PFSK-1 (cell line): Measurements from ENCODE around the gene ELAC2.

ENCODE experiments used
- FOXP2 ChIP-seq: optimal IDR thresholded peaks from 2 replicates; pipeline ENCODE3; 2011; ENCODE audit warnings: borderline replicate concordance, control low read depth, inconsistent platforms; ENCODE audit not compliant: insufficient read depth; ENCODE audit errors: extremely low read length, extremely low read depth
- POLR2AphosphoS5 ChIP-seq: IDR thresholded peaks from 2 replicates; pipeline ENCODE4 v1.6.1; 2012; ENCODE audit warnings: low read depth, mild to moderate bottlenecking, control low read depth, low read length, moderate library complexity
- REST ChIP-seq, 2 experiments: IDR thresholded peaks; 2 replicates each; pipeline versions ENCODE4 v1.6.1 to v1.8.0; 2011 to 2012; ENCODE audit warnings: low read depth in 2 of 2, low read length in 2 of 2, control low read depth in 1 of 2, inconsistent platforms in 1 of 2, mild to moderate bottlenecking in 1 of 2, moderate library complexity in 1 of 2; ENCODE audit not compliant: insufficient read depth in 1 of 2
- SIN3A ChIP-seq: IDR thresholded peaks from 2 replicates; pipeline ENCODE4 v1.6.1; 2012; ENCODE audit warnings: mild to moderate bottlenecking, low read length, moderate library complexity, borderline replicate concordance; ENCODE audit not compliant: insufficient read depth
- TAF1 ChIP-seq: IDR thresholded peaks from 2 replicates; pipeline ENCODE4 v1.6.1; 2012; ENCODE audit warnings: low read length, control low read depth, borderline replicate concordance; ENCODE audit not compliant: insufficient read depth

ELAC2 gene

GRCh38 chr17:12952012-12952411 is 65.8 kb downstream of the ELAC2 start:
- no peak for TF ChIP-seq REST (IDR thresholded peaks at IDR 0.05; ENCODE audit: insufficient read depth in 1 of 2, low read depth in 2 of 2, low read length in 2 of 2)
- no peak for TF ChIP-seq FOXP2
- no peak for TF ChIP-seq SIN3A
- TF ChIP-seq TAF1, result no peak
- TF ChIP-seq POLR2AphosphoS5, result no peak

- TF ChIP-seq SIN3A (no peak), POLR2AphosphoS5 (no peak), FOXP2 (no peak), REST (IDR thresholded peaks at IDR 0.05; ENCODE audit: insufficient read depth in 1 of 2, low read depth in 2 of 2, low read length in 2 of 2) (no peak), TAF1 (no peak)
These were observed 70.8 kb downstream of the ELAC2 start for GRCh38 chr17:12947047-12947446.
